Ishikawa (cell line): ENCODE results near the gene ENC1.

ENCODE experiments used
- CEBPB ChIP-seq: IDR thresholded peaks from 2 replicates; pipeline ENCODE4 v1.6.1; 2012
- CREB1 ChIP-seq: IDR thresholded peaks from 2 replicates; pipeline ENCODE4 v1.6.1; 2012; ENCODE audit warnings: low read depth
- EGR1 ChIP-seq: IDR thresholded peaks from 2 replicates; pipeline ENCODE4 v1.6.1; 2012
- EP300 ChIP-seq: IDR thresholded peaks from 2 replicates; pipeline ENCODE4 v1.6.1; 2012; ENCODE audit warnings: borderline replicate concordance
- FOXM1 ChIP-seq: IDR thresholded peaks from 2 replicates; pipeline ENCODE4 v1.6.1; 2012; ENCODE audit warnings: low read depth, borderline replicate concordance
- MAX ChIP-seq: IDR thresholded peaks from 2 replicates; pipeline ENCODE4 v1.6.1; 2012
- NFIC ChIP-seq: IDR thresholded peaks from 2 replicates; pipeline ENCODE4 v1.6.1; 2012
- RAD21 ChIP-seq: IDR thresholded peaks from 2 replicates; pipeline ENCODE4 v1.6.1; 2012; ENCODE audit warnings: low read depth
- REST ChIP-seq: IDR thresholded peaks from 2 replicates; pipeline ENCODE4 v1.6.1; 2012; ENCODE audit warnings: low read depth, mild to moderate bottlenecking
- TAF1 ChIP-seq: IDR thresholded peaks from 2 replicates; pipeline ENCODE4 v1.6.1; 2012; ENCODE audit warnings: low read depth, mild to moderate bottlenecking
- TCF12 ChIP-seq: IDR thresholded peaks from 2 replicates; pipeline ENCODE4 v1.6.1; 2012; ENCODE audit warnings: low read depth
- TEAD4 ChIP-seq: IDR thresholded peaks from 2 replicates; pipeline ENCODE4 v1.6.1; 2012
- USF1 ChIP-seq: IDR thresholded peaks from 2 replicates; pipeline ENCODE4 v1.6.1; 2012
- YY1 ChIP-seq: IDR thresholded peaks from 2 replicates; pipeline ENCODE4 v1.6.1; 2012; ENCODE audit warnings: low read depth
- ZBTB7A ChIP-seq: IDR thresholded peaks from 2 replicates; pipeline ENCODE4 v1.6.1; 2012; ENCODE audit warnings: low read depth

The ENC1 gene

GRCh38 chr5:74618106-74618505, 22.4 kb downstream of the ENC1 start:
- TF ChIP-seq YY1 = no peak
- no peak for TF ChIP-seq NFIC
- TF ChIP-seq FOXM1 = no peak
- no peak for TF ChIP-seq REST
- no peak for TF ChIP-seq EP300
- no peak for TF ChIP-seq CEBPB
- no peak for TF ChIP-seq TEAD4
- no peak for TF ChIP-seq TCF12
- no peak for TF ChIP-seq ZBTB7A
- TF ChIP-seq TAF1 = no peak
- no peak for TF ChIP-seq EGR1
- no peak for TF ChIP-seq USF1
- TF ChIP-seq RAD21 = no peak
- TF ChIP-seq MAX = no peak
- TF ChIP-seq CREB1 = no peak

- no peak for TF ChIP-seq USF1
- no peak for TF ChIP-seq ZBTB7A
- TF ChIP-seq CEBPB = no peak
Measured at GRCh38 chr5:74617202-74617601, 23.3 kb downstream of the ENC1 start.

GRCh38 chr5:74616236-74617146, 24.0 kb downstream of the ENC1 start:
- TF ChIP-seq REST (no peak), EGR1 (no peak), TCF12 (no peak)

GRCh38 chr5:74613283-74613682, 27.2 kb downstream of the ENC1 start:
- no peak for TF ChIP-seq MAX
- TF ChIP-seq TCF12 = no peak
- TF ChIP-seq REST = no peak
- no peak for TF ChIP-seq USF1
- TF ChIP-seq CREB1 = no peak
- TF ChIP-seq RAD21 = no peak
- no peak for TF ChIP-seq TEAD4
- TF ChIP-seq NFIC = no peak
- no peak for TF ChIP-seq YY1
- TF ChIP-seq CEBPB = no peak
